Neural cell (in vitro differentiated cells): ENCODE data around the gene MLLT3. TPM values are rescaled to one million over a fixed set of nuclear protein-coding genes. Genes with fewer than 3 reads are reported as not detected.

Experiments used
- H2AFZ ChIP-seq: fragments of 200-600, 300-800 bp; sonication (generic), shearing (Covaris generic); 2 replicates; pipeline ENCODE4 v1.6.0; 2014; ENCODE audit warnings: low read depth, mild to moderate bottlenecking, antibody characterized with exemption, low read length, moderate library complexity
- H3F3A ChIP-seq: fragments of 200-600 bp; shearing (Covaris generic); 2 replicates; pipeline ENCODE4 v1.6.1; 2016; ENCODE audit warnings: mild to moderate bottlenecking, moderate library complexity, mixed read lengths, antibody characterized with exemption, low read length; ENCODE audit not compliant: insufficient read depth, poor library complexity, severe bottlenecking
- H3K27ac ChIP-seq: fragments of 200-600, 300-800 bp; sonication (generic), shearing (Covaris generic); 2 replicates; pipeline ENCODE4 v1.5.1; 2014; ENCODE audit warnings: mild to moderate bottlenecking, low read length, moderate library complexity
- H3K27me3 ChIP-seq: fragments of 300-800, 200-600 bp; sonication (generic), shearing (Covaris generic); 2 replicates; pipeline ENCODE4 v1.6.0; 2014; ENCODE audit warnings: mild to moderate bottlenecking, low read depth, low read length, moderate library complexity; ENCODE audit not compliant: insufficient read depth
- H3K36me3 ChIP-seq: fragments of 300-800, 200-600 bp; sonication (generic), shearing (Covaris generic); 2 replicates; pipeline ENCODE4 v1.5.1; 2014; ENCODE audit warnings: mild to moderate bottlenecking, antibody characterized with exemption, low read length, moderate library complexity; ENCODE audit not compliant: insufficient read depth
- H3K4me2 ChIP-seq: fragments of 300-800, 200-600 bp; sonication (generic), shearing (Covaris generic); 2 replicates; pipeline ENCODE4 v1.6.0; 2014; ENCODE audit warnings: mild to moderate bottlenecking, low read length
- H3K4me3 ChIP-seq: fragments of 300-800, 200-600 bp; sonication (generic), shearing (Covaris generic); 2 replicates; pipeline ENCODE4 v1.5.1; 2014; ENCODE audit warnings: mild to moderate bottlenecking, low read length, moderate library complexity
- H3K79me2 ChIP-seq: fragments of 200-600 bp; shearing (Covaris generic); replicated peaks from 2 replicates; pipeline ENCODE4 v1.6.0; 2014; ENCODE audit warnings: mild to moderate bottlenecking, low read length, moderate library complexity; ENCODE audit not compliant: insufficient read depth
- H3K9ac ChIP-seq: fragments of 300-800, 200-600 bp; sonication (generic), shearing (Covaris generic); 2 replicates; pipeline ENCODE4 v1.6.1; 2016; ENCODE audit warnings: mild to moderate bottlenecking, low read length, mixed read lengths
- H3K9me2 ChIP-seq: fragments of 200-600 bp; shearing (Covaris generic); 2 replicates; pipeline ENCODE4 v1.6.1; 2016; ENCODE audit warnings: mild to moderate bottlenecking, low read length, mixed read lengths; ENCODE audit not compliant: insufficient read depth
- H3K9me3 ChIP-seq: fragments of 200-600, 300-800 bp; sonication (generic), shearing (Covaris generic); 2 replicates; pipeline ENCODE4 v1.6.1; 2016; ENCODE audit warnings: mild to moderate bottlenecking, mixed run types, low read length, moderate library complexity, mixed read lengths
- H4K20me1 ChIP-seq: fragments of 200-600 bp; shearing (Covaris generic); 2 replicates; pipeline ENCODE4 v1.6.1; 2016; ENCODE audit warnings: mild to moderate bottlenecking, mixed run types; ENCODE audit not compliant: insufficient read depth
- CTCF ChIP-seq: fragments of 450-650 bp; IDR thresholded peaks from 2 replicates; pipeline ENCODE4 v1.5.1; 2014; ENCODE audit warnings: antibody characterized with exemption, mild to moderate bottlenecking, moderate library complexity; ENCODE audit not compliant: poor library complexity, severe bottlenecking
- EP300 ChIP-seq: fragments of 450-650 bp; conservative IDR thresholded peaks from 2 replicates; pipeline ENCODE4 v1.6.1; 2014; ENCODE audit warnings: antibody characterized with exemption, mild to moderate bottlenecking, moderate library complexity; ENCODE audit not compliant: poor library complexity, severe bottlenecking
- EZH2 ChIP-seq: fragments of 200-600, 300-800 bp; shearing (Covaris generic), sonication (generic); IDR thresholded peaks from 2 replicates; pipeline ENCODE4 v1.6.1; 2014; ENCODE audit warnings: antibody characterized with exemption, low read length, borderline replicate concordance, mild to moderate bottlenecking; ENCODE audit not compliant: insufficient read depth, poor library complexity, severe bottlenecking
- MXI1 ChIP-seq: fragments of 450-650 bp; conservative IDR thresholded peaks from 2 replicates; pipeline ENCODE4 v1.6.1; 2014; ENCODE audit warnings: antibody characterized with exemption, mild to moderate bottlenecking; ENCODE audit not compliant: poor library complexity, severe bottlenecking
- POLR2AphosphoS5 ChIP-seq: IDR thresholded peaks from 2 replicates; pipeline ENCODE4 v1.6.1; 2012
- RAD21 ChIP-seq: fragments of 450-650 bp; conservative IDR thresholded peaks from 2 replicates; pipeline ENCODE4 v1.6.1; 2014; ENCODE audit warnings: antibody characterized with exemption, mild to moderate bottlenecking, moderate library complexity
- REST ChIP-seq: IDR thresholded peaks from 2 replicates; pipeline ENCODE4 v1.6.1; 2012; ENCODE audit warnings: borderline replicate concordance
- SMC3 ChIP-seq: fragments of 450-650 bp; conservative IDR thresholded peaks from 2 replicates; pipeline ENCODE4 v1.6.1; 2014; ENCODE audit warnings: antibody characterized with exemption, mild to moderate bottlenecking, moderate library complexity; ENCODE audit not compliant: poor library complexity
- TAF1 ChIP-seq: IDR thresholded peaks from 2 replicates; pipeline ENCODE4 v1.6.1; 2012; ENCODE audit warnings: low read depth
- polyA plus RNA-seq: library from polyadenylated mRNA; depleted of rRNA; stranded (reverse); fragments of >200 nt; gene quantifications from 2 replicates; pipeline ENCODE4 v1.2.3, GENCODE V29; 2014

Gene MLLT3
- polyA plus RNA-seq, 1 donor from 2014 or later, result 61.5 TPM

DNA sequence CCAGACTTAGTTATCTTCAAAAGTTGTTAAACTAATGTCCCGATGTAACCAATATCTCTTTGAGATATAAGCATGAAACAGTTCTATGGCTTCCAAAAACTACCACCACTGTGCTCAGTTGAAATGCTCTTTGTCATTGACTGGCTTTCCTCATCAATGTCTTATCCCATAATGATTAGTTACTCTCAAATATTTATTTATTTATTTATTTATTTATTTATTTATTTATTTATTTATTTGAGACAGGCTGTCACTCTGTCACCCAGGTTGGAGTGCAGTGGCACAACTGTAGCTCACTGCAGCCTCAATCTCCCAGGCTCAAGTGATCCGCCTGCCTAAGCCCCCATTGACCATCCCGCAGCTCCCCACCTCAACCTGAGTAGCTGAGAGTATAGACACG is 28.0 kb upstream of the MLLT3 start:
- no peak overlapping the region for H3K4me2 ChIP-seq
- no peak overlapping the region for H3K27ac ChIP-seq
- H3K27me3 ChIP-seq, result no peaks in the 10 kb centered on the region
- H2AFZ ChIP-seq, result no peak overlapping the region
- no peaks in the 10 kb centered on the region for H3F3A ChIP-seq
- no peaks in the 10 kb centered on the region for H3K9me2 ChIP-seq
- H3K36me3 ChIP-seq, result no peaks in the 10 kb centered on the region
- H3K9ac ChIP-seq, result no peak overlapping the region
- H3K4me3 ChIP-seq, result no peak overlapping the region
- no peaks in the 10 kb centered on the region for H4K20me1 ChIP-seq
- TF ChIP-seq TAF1 (no peak), EZH2 (no peak), POLR2AphosphoS5 (no peak), CTCF (no peak), RAD21 (no peak), MXI1 (no peak), EP300 (no peak), REST (no peak), SMC3 (no peak)
- no peaks in the 10 kb centered on the region for H3K9me3 ChIP-seq
- no peaks in the 10 kb centered on the region for H3K79me2 ChIP-seq

DNA sequence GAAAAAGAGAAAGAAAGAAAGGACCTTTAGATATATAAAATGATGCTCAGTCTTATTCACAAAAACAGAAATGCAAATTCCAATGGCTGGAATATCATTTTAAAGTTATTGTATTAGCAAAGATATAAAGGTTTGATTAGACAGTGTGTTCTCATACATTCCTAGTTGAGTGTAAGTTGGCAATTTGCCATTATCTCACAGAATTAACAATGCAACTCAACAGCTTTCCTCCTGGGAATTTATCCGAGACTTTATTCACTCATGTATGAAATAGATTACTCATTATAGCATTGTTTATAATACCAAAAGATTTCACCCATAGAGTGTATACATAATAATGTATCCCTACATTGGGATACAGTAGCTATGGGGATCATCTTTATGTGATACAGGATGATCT is 27.1 kb upstream of the MLLT3 start:
- TF ChIP-seq POLR2AphosphoS5 (no peak), EZH2 (no peak), TAF1 (no peak), RAD21 (no peak), MXI1 (no peak), REST (no peak), EP300 (no peak), SMC3 (no peak), CTCF (no peak)
- Histone ChIP-seq H3K9ac (no peak overlapping the region), H3K4me2 (no peak overlapping the region), H3K79me2 (no peaks in the 10 kb centered on the region), H3K9me2 (no peaks in the 10 kb centered on the region), H3K9me3 (no peaks in the 10 kb centered on the region), H3K4me3 (no peak overlapping the region), H2AFZ (no peak overlapping the region), H4K20me1 (no peaks in the 10 kb centered on the region), H3K27me3 (no peaks in the 10 kb centered on the region), H3F3A (no peaks in the 10 kb centered on the region), H3K27ac (no peak overlapping the region), H3K36me3 (no peaks in the 10 kb centered on the region)
